Measurements from ENCODE around the gene APRT.
"Not testable (repeated sequence)": the region's sequence is repeated elsewhere in the genome, so short reads cannot be mapped to it uniquely, and the experiment has no call there.

The APRT gene

GRCh38 chr16:88778541-88779065 is 33.1 kb downstream of the APRT start:
- CTCF ChIA-PET = interaction anchor here (5.0 kb wide), 1 partner anchor 42 kb away, joined by 49 read pairs; no protein-coding TSS in a partner anchor

GRCh38 chr16:88778271-88778525 is 33.5 kb downstream of the APRT start:
- CTCF ChIA-PET = no interaction called here

More at GRCh38 chr16:88778541-88779065, 33.1 kb downstream of the APRT start:
- H3K36me3 Mint-ChIP-seq = peaks cover 10% of the 10 kb centered on the region
- DNase-seq = no peak
- H3K9me3 Mint-ChIP-seq = no peaks in the 10 kb centered on the region
- peaks cover 63% of the 10 kb centered on the region for H3K4me1 Mint-ChIP-seq
- peak overlapping the region; percentile 55 for H3K27ac Mint-ChIP-seq
- H3K4me3 Mint-ChIP-seq = no peak overlapping the region
- no peaks in the 10 kb centered on the region for H3K27me3 Mint-ChIP-seq

GRCh38 chr16:88777471-88778270 is 34.1 kb downstream of the APRT start:
- H3K9me3 Mint-ChIP-seq = no peaks in the 10 kb centered on the region
- peaks cover 54% of the 10 kb centered on the region for H3K4me1 Mint-ChIP-seq
- no peaks in the 10 kb centered on the region for H3K27me3 Mint-ChIP-seq
- no peak for DNase-seq
- H3K4me3 Mint-ChIP-seq = no peak overlapping the region
- no peak overlapping the region for H3K27ac Mint-ChIP-seq
- peaks cover 6% of the 10 kb centered on the region for H3K36me3 Mint-ChIP-seq
- CTCF ChIA-PET = no interaction called here

More at GRCh38 chr16:88778271-88778525, 33.5 kb downstream of the APRT start:
- DNase-seq = no peak
- H3K27me3 Mint-ChIP-seq = no peaks in the 10 kb centered on the region
- H3K4me1 Mint-ChIP-seq = peaks cover 59% of the 10 kb centered on the region
- peaks cover 6% of the 10 kb centered on the region for H3K36me3 Mint-ChIP-seq
- H3K9me3 Mint-ChIP-seq = no peaks in the 10 kb centered on the region
- no peak overlapping the region for H3K4me3 Mint-ChIP-seq
- H3K27ac Mint-ChIP-seq = no peak overlapping the region

GRCh38 chr16:88775825-88776224 is 35.9 kb downstream of the APRT start:
- Mint-ChIP-seq H3K27me3 (no peaks in the 10 kb centered on the region), H3K9me3 (no peaks in the 10 kb centered on the region), H3K27ac (no peak overlapping the region), H3K36me3 (peaks cover 6% of the 10 kb centered on the region), H3K4me1 (peaks cover 40% of the 10 kb centered on the region), H3K4me3 (no peak overlapping the region)
- CTCF ChIA-PET = no interaction called here
- DNase-seq = no peak

GRCh38 chr16:88774544-88775393 is 37.0 kb downstream of the APRT start:
- Mint-ChIP-seq H3K9me3 (no peaks in the 10 kb centered on the region), H3K36me3 (peaks cover 6% of the 10 kb centered on the region), H3K4me3 (no peak overlapping the region), H3K27ac (no peak overlapping the region), H3K27me3 (no peaks in the 10 kb centered on the region), H3K4me1 (peaks cover 31% of the 10 kb centered on the region)
- CTCF ChIA-PET = interaction anchor here (1.5 kb wide), 1 partner anchor 35 kb away, joined by 3 read pairs; no protein-coding TSS in a partner anchor
- DNase-seq = no peak

- no peaks in the 10 kb centered on the region for H3K27me3 Mint-ChIP-seq
- H3K4me1 Mint-ChIP-seq = peaks cover 30% of the 10 kb centered on the region
- H3K36me3 Mint-ChIP-seq = peaks cover 10% of the 10 kb centered on the region
- no peaks in the 10 kb centered on the region for H3K9me3 Mint-ChIP-seq
- H3K27ac Mint-ChIP-seq = no peak overlapping the region
- no peak for DNase-seq
- H3K4me3 Mint-ChIP-seq = no peak overlapping the region
- CTCF ChIA-PET = interaction anchor here (1.5 kb wide), 1 partner anchor 34 kb away, joined by 3 read pairs; no protein-coding TSS in a partner anchor
Observed at GRCh38 chr16:88773812-88774291, 37.9 kb downstream of the APRT start.

GRCh38 chr16:88772871-88773811 is 38.6 kb downstream of the APRT start:
- CTCF ChIA-PET = interaction anchor here (1.5 kb wide), 1 partner anchor 33 kb away, joined by 3 read pairs; no protein-coding TSS in a partner anchor
- no peak overlapping the region for H3K4me3 Mint-ChIP-seq
- no peak overlapping the region for H3K27ac Mint-ChIP-seq
- no peaks in the 10 kb centered on the region for H3K27me3 Mint-ChIP-seq
- DNase-seq = no peak
- no peaks in the 10 kb centered on the region for H3K9me3 Mint-ChIP-seq
- peaks cover 10% of the 10 kb centered on the region for H3K36me3 Mint-ChIP-seq
- peaks cover 25% of the 10 kb centered on the region for H3K4me1 Mint-ChIP-seq

GRCh38 chr16:88771781-88772180 is 39.9 kb downstream of the APRT start:
- H3K27me3 Mint-ChIP-seq, H3K36me3 Mint-ChIP-seq, DNase-seq, CTCF ChIA-PET, H3K9me3 Mint-ChIP-seq, H3K4me3 Mint-ChIP-seq, H3K27ac Mint-ChIP-seq: not testable (repeated sequence)
- peaks cover 30% of the 10 kb centered on the region for H3K4me1 Mint-ChIP-seq

GRCh38 chr16:88771294-88771772 is 40.4 kb downstream of the APRT start:
- H3K9me3 Mint-ChIP-seq = no peaks in the 10 kb centered on the region
- no peaks in the 10 kb centered on the region for H3K27me3 Mint-ChIP-seq
- no peak for DNase-seq
- peaks cover 30% of the 10 kb centered on the region for H3K4me1 Mint-ChIP-seq
- no peak overlapping the region for H3K4me3 Mint-ChIP-seq
- CTCF ChIA-PET = no interaction called here
- H3K36me3 Mint-ChIP-seq = peaks cover 7% of the 10 kb centered on the region
- H3K27ac Mint-ChIP-seq = peak overlapping the region; percentile 69

- peak overlapping the region; percentile 69 for H3K27ac Mint-ChIP-seq
- no peaks in the 10 kb centered on the region for H3K9me3 Mint-ChIP-seq
- H3K4me3 Mint-ChIP-seq = no peak overlapping the region
- peaks cover 30% of the 10 kb centered on the region for H3K4me1 Mint-ChIP-seq
- peaks cover 8% of the 10 kb centered on the region for H3K36me3 Mint-ChIP-seq
- DNase-seq = no peak
- CTCF ChIA-PET = no interaction called here
- no peaks in the 10 kb centered on the region for H3K27me3 Mint-ChIP-seq
Observed at GRCh38 chr16:88770461-88771293, 41.1 kb downstream of the APRT start.

GRCh38 chr16:88769617-88770460 is 41.9 kb downstream of the APRT start:
- Mint-ChIP-seq H3K36me3 (peaks cover 8% of the 10 kb centered on the region), H3K27ac (no peak overlapping the region), H3K27me3 (no peaks in the 10 kb centered on the region), H3K9me3 (no peaks in the 10 kb centered on the region), H3K4me1 (peaks cover 30% of the 10 kb centered on the region), H3K4me3 (no peak overlapping the region)
- CTCF ChIA-PET = no interaction called here
- peak; percentile 45 for DNase-seq

GRCh38 chr16:88768071-88768783 is 43.5 kb downstream of the APRT start:
- CTCF ChIA-PET = no interaction called here
- Mint-ChIP-seq H3K27me3 (no peaks in the 10 kb centered on the region), H3K27ac (no peak overlapping the region), H3K36me3 (peaks cover 13% of the 10 kb centered on the region), H3K4me3 (no peak overlapping the region), H3K9me3 (no peaks in the 10 kb centered on the region), H3K4me1 (peaks cover 25% of the 10 kb centered on the region)
- no peak for DNase-seq

All from activated naive CD4-positive, alpha-beta T cell treated with anti-CD3 and anti-CD28 coated beads, Interleukin-2, amount 10 ng/mL, durations not matched to agents 7 days and 5 days (primary cell).